Measurements from ENCODE around the gene RUNX3.

- TF ChIP-seq CTCF (IDR thresholded peaks at IDR 0.05) (peak; percentile 73 to 85 (median 81)), POLR2A (IDR thresholded peaks at IDR 0.05) (no peak), EP300 (IDR thresholded peaks at IDR 0.05) (no peak)
Observed at GRCh38 chr1:24898152-24898908, 31.7 kb downstream of the RUNX3 start.

Data from upper lobe of left lung (tissue), 4 donors.